Subcutaneous adipose tissue (tissue), 4 donors: ENCODE data around the gene EVI2A. TPM values are rescaled to one million over a fixed set of nuclear protein-coding genes. Genes with fewer than 3 reads are reported as not detected.

Experiments used
- total RNA-seq, 4 donors: library from RNA; depleted of rRNA; stranded (reverse); fragments of >200 nt; gene quantifications; one replicate each; pipeline ENCODE4 v1.1.0, GENCODE V29; 2016
- TF ChIP-seq, protein P1 (sequence below): fragments of 450-650 bp; IDR thresholded peaks from one replicate; pipeline ENCODE4 v1.5.1; 2016; ENCODE audit warnings: low read depth, mild to moderate bottlenecking, control low read depth, antibody characterized with exemption, moderate library complexity

The EVI2A gene
- total RNA-seq, 4 donors from 2014 or later = 7.5 to 105 (median 29.4) TPM

DNA sequence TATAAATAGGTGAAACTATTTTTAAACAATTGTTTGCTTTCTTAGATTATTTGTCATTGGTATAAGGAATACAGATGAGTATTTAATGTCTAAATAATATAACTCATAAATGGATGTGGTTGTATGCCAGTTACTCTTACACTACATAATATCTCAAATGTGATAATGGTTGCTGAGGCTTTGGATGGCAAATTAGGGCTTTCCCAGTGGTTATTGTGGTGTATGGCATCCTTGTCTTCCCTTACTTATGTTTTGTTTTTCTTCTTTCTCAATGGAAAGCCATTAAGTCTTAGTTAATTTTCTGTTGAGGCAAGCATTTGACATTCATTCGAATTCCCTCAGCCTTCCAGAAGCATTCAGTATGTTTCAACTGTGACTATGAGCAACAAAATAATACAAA lies 34.8 kb downstream of the EVI2A start:
- TF ChIP-seq, protein P1, sequence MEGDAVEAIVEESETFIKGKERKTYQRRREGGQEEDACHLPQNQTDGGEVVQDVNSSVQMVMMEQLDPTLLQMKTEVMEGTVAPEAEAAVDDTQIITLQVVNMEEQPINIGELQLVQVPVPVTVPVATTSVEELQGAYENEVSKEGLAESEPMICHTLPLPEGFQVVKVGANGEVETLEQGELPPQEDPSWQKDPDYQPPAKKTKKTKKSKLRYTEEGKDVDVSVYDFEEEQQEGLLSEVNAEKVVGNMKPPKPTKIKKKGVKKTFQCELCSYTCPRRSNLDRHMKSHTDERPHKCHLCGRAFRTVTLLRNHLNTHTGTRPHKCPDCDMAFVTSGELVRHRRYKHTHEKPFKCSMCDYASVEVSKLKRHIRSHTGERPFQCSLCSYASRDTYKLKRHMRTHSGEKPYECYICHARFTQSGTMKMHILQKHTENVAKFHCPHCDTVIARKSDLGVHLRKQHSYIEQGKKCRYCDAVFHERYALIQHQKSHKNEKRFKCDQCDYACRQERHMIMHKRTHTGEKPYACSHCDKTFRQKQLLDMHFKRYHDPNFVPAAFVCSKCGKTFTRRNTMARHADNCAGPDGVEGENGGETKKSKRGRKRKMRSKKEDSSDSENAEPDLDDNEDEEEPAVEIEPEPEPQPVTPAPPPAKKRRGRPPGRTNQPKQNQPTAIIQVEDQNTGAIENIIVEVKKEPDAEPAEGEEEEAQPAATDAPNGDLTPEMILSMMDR = no peak

DNA sequence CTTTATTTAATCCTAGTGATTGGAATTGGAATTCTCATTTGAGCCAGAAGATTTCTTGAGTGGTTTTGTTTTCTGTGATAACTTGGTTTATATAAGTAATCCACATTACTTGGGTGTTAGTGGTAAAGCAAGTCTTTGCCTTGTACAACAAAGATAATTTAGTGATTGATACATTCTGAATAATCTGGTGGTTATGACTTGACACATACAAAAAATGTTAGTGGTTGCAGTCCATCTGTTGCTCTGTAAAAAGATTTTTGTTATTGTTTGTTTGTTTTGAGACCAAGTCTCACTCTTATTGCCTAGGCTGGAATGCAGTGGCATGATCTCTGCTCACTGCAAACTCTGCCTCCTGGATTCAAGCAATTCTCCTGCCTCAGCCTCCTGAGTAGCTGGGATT lies 37.6 kb downstream of the EVI2A start:
- TF ChIP-seq, protein P1 = no peak

DNA sequence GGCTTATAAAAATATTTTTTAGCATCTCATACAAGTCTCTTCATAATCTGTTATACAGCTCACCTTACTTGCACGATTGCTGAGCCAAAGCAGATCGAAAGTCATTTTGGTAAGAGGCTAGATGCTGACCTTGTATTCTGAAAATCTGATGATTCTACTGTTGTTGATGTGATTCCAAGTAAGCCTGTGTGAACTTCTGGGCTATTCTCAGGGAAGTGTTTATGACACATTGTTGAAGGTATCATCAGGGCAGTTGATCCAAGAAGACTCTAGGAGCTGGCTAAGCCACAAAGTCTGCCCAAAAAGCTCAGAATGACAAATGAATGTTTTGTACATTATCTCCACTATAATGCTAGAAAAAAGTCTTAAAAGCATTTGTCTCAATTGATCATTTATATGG lies 40.4 kb downstream of the EVI2A start:
- TF ChIP-seq, protein P1 = no peak

DNA sequence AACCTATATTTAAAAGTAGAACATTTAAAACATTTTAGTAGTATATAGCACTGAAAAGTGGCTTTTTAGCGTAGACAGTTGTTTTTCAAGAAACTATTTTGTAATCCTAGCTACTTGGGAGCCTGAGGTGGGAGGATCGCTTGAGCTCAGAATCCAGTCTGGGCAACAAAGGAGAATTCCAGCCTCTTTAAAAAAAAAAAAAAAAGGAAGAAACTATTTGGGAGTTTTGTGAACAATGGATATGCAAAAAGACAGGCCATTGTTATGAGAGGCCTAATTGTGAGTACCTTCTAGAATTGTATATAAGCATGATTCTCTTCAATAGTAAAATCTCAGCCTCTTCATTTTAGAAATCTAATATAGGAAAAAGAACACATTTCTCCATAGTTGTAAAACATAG lies 42.0 kb downstream of the EVI2A start:
- TF ChIP-seq, protein P1 = no peak

DNA sequence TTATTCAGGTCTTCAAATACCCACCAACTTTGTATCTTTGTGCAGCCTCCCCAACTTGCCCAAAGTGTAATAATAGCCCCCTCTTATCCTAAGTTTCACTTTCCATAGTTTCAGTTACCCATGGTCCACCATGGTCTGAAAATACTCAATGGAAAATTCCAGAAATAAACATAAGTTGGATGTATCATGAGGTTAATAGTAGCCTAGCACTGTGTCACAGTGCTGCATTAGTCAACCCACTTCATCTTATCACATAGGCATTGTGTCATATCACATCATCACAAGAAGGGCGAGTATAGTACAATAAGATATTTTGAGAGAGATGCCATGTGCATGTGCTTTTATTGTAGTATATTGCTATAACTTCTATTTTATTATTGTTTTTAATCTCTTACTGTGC lies 46.3 kb downstream of the EVI2A start:
- TF ChIP-seq, protein P1 = no peak

DNA sequence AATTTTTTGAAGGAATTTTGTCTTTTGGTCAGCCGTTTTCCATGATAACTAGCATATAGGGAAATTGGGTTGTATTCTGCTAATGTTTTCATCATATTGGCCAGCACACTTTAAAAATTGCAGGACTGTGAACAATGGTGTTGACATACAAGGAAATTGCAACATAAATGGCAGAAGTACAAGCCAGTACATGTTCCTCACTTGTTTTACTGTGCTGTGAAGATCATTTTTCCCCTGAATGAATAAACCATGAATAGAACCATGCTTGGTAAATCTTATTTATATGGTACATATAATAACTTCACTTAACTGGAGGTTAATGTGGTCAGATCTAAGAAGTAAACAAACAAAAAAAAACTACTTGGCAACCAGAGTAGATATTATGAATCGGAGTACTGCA lies 47.2 kb downstream of the EVI2A start:
- TF ChIP-seq, protein P1 = no peak

DNA sequence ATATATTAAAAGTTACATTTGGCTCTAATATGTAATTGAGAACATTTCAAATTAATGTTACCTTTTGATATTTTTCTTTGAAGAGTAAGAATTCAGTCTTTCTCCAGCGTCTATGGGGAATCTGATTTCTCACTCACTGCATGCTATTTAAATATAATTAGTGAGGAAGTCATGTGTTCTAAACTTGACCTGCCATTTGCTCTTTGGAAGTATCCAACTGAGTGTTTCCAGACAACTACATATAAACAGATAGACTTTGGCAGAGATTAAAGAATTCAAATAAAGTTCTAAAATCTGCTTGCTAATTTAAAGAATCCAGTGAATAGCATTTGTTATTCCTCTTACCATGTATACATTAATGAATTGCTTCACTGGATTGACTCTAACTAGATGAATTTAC lies 47.9 kb downstream of the EVI2A start:
- TF ChIP-seq, protein P1 = no peak

DNA sequence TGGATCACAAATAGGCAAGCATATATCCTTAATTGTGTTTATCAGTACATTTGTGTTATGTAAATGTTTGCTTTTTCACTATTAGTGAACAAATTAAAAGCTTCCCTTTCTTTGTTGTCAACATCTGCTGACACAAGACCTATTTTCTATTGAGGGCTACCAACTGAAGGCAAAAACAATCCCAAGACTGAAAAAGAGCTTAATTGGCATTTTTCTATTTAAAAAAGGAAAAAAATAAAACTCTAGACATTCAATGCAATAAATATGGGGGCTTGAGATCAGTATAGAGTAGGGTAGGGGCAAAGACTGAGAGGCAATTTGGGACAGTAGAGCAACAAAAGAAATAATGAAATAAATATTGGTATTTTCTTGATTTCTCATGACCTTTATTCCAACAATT lies 48.6 kb downstream of the EVI2A start:
- TF ChIP-seq, protein P1 = no peak
